Endometrial microvascular endothelial cells (primary cell): ENCODE measurements around the gene PLPPR2. TPM values are rescaled to one million over a fixed set of nuclear protein-coding genes. Genes with fewer than 3 reads are reported as not detected.
"Not testable (repeated sequence)": the region's sequence is repeated elsewhere in the genome, so short reads cannot be mapped to it uniquely, and the experiment has no call there.

Source experiments
- in situ Hi-C: cut with HindIII; loops from 2 replicates; pipeline ENCODE4 v1.10.0; 2017; ENCODE audit warnings: low sequenced_read_pairs, low pct_unique_long_range_greater_than_20kb; ENCODE audit errors: inconsistent ontology term
- total RNA-seq: library from RNA; depleted of rRNA; stranded (reverse); fragments of >200 nt; gene quantifications from one replicate; pipeline ENCODE4 v1.2.3, GENCODE V29; 2015; ENCODE audit errors: inconsistent ontology term

Gene PLPPR2
- 17.7 TPM for total RNA-seq

DNA sequence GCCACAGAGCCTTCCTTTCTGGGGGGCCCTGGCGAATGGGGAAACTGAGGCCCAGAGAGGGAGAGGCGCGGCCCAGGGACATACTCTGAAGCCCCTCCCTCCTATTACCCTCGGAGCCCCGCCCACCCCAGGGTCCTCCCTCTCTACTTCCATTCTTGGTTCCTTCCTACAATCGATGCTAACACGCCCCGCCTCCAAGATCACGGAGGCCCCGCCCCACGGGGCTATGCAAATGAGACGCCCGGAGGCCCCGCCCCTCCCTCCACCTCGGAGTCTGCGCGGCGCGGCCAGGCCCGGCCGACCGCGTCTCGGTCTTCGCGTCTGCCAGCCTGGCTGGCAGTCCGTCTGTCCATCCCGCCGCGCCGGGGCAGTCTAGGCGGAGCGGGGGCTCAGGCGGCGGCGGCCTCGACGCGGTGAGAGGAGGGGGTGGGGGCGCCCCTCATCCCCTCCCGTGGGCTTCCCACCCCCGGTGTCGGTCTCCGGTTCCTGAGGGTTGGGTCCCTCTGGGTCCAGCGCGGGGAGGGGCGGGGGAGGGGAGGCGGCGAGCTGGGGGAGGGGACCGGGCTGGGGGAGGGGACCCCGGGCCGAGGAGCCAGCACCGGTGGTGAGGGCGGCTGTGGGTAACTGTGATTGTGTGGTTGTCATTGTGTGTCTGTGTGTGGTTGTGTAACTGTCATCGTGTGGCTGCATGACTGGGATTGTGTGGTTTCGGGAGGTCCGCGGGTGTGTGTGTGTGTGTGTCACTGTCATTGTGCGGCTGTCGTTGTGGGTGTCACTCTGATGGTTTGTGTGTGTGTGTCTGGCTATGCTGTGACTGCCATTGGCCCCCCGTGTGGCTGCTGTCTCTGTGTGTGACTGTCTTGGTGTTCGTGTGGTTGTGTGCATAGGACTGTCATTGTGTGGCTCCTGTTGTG is at the start of gene PLPPR2:
Gene PLPPR2 (plus strand): TSS at position 273 of the 914 bp plus-strand sequence. CDS start 2,242 bp downstream, outside the sequence.
- in situ Hi-C loops, result no loop called here

DNA sequence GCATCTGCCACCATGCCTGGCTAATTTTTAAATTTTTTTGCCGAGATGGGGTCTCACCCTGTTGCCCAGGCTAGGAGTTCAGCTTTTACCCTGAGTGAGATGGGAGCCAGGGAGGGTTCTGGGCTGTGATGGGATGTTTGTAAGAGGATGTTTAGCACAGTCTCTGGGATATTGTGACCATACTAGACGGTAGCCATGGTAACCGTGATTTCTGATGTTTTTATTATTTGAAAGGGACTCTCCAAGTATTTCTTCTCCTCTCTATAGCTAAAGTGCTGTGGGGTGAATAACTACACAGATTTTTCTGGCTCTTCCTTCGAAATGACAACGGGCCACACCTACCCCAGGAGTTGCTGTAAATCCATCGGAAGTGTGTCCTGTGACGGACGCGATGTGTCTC is 48.9 kb upstream of the PLPPR2 start:
- in situ Hi-C loops, result no loop called here

DNA sequence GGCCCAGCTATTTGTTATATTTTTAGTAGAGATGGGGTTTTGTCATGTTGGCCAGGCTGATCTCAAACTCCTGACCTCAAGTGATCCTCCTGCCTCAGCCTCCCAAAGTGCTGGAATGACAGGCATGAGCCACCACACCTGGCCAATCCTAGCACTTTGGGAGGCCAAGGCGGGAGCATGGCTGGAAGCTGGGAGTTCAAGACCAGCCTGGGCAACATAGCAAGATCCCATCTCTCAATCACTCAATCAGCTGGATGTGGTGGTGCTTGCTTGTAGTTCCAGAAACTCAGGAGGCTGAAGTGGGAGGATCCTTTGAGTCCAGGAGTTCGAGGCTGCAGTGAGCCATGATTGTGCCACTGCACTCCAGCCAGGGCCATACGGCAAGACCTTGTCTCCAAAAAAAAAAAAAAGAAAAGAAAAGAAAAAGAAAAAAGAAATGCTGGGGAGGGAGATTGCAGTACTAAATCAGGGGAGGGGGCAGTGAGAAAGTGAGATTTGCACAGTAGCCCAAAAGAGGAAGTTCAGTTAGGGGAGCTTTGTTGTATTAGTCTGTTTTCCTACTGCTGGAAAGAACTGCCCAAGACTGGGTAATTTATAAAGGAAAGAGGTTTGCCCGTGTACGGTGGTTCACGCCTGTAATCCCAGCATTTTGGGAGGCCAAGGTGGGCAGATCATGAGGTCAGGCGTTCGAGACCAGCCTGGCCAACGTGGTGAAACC is 34.8 kb upstream of the PLPPR2 start:
- in situ Hi-C loops, result not testable (repeated sequence)

DNA sequence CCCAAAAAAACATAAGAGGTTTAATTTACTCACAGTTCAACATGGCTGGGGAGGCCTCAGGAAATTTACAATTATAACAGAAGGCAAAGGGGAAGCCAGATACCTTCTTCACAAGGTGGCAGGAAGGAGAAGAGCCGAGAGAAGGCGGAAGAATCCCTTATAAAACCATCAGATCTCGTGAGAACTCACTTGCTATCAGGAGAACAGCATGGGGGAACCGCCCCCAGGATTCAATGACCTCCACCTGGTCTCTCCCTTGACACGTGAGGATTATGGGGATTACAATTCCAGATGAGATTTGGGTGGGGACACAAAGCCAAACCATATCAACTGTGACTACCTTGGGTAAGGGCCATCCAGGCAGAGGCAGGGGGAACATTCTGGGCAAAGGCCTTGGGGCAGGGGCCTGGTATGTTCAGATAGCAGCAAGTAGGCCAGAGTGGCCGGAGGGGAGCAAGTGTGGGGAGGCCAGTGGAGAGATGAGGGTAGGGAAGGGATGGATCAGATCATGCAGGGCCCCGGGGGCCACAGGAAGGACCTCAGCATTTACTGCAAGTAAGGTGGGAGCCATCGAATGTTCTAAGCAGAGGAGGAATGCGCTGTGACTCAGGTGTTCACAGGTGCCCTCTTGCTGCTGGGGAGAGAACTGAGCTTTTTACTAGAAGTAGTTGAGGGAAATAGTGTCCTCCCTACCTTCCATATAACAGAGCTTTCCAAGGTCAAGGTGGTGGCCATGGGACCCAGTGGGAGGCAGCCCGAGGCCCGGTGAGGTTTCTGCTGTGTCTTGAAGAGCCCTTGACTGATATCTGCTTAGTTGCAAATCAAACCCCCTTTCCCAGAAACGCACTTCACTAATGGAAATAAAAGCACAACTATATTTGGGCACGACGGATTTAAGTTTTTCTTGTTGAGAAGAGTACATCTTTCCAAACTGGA is 33.8 kb upstream of the PLPPR2 start:
- in situ Hi-C loops, result no loop called here

GRCh38 chr19:11322269-11323024 is 32.8 kb upstream of the PLPPR2 start:
- in situ Hi-C loops, result no loop called here

DNA sequence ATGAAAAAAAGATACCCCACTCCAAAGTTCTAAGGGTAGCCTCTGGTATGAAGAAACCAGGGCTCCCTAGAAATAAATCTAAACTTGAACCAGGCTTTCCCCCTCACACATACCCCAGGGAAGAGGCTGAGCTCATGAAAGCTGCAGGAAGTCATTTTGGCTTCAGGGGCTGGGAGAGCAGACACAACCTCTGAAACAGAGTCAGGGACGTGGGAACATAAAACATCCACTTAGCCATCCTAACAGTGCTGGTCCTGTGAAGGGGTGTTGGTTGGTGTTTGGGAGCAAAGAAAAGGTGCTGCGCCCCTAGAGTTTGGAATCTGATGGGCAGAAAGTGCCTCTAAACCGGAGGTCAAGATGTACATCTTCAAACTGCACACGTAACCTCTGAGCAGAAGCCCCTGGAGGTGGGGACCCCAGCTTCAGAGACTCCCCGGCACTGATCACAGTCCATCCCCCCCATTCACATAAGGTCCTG is 31.6 kb upstream of the PLPPR2 start:
- in situ Hi-C loops, result no loop called here

DNA sequence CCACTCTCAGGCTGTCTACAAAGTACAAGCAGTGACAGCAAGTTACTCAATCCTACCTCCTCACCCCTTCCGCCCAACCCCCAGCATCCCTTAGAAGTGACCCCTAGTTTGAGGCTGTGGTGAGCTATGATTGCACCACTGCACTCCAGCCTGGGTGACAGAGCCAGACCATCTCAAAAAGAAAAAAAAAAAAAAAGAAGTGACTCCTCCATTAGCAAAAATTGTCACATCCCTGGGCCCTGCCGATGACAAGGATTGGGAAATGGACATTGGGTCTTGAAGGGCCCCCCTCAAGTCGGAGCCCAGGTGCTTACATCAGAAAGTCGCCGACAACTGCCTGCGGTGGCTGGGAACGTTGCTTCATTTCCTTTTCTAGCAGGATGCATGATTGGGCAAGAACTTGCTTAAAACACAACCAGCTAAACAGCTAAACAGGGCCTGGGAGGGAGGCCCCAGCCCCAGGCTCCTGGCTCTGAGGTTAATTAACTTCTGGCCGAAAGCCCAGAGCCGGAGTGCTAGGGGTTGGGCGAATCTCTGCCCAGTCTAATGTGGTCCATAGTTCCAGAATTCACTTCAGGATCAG is 31.1 kb upstream of the PLPPR2 start:
- in situ Hi-C loops, result no loop called here

- in situ Hi-C loops, result no loop called here
Measured at GRCh38 chr19:11324748-11325389, 30.4 kb upstream of the PLPPR2 start.

DNA sequence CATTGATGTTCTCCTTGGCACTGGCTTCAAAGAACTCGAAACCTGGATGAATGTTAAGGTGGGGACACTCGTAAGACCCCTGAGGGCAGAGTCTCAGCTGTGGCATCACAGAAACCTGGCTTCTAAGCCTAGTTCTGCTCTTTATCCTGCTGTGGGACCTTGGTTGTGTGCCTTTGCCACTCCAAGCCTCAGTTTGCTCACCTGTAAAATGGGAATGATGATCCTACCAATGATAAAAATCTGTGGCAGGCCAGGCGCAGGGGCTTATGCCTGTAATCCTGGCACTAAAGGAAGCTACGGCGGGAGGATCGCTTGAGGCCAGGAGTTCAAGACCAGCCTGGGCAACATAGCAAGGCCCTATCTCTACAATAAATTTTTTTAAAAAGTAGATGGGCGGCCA is 29.7 kb upstream of the PLPPR2 start:
- in situ Hi-C loops, result no loop called here

GRCh38 chr19:11330127-11330526 is 25.1 kb upstream of the PLPPR2 start:
- in situ Hi-C loops, result no loop called here

- in situ Hi-C loops, result no loop called here
Measured at GRCh38 chr19:11331502-11331901, 23.7 kb upstream of the PLPPR2 start.

DNA sequence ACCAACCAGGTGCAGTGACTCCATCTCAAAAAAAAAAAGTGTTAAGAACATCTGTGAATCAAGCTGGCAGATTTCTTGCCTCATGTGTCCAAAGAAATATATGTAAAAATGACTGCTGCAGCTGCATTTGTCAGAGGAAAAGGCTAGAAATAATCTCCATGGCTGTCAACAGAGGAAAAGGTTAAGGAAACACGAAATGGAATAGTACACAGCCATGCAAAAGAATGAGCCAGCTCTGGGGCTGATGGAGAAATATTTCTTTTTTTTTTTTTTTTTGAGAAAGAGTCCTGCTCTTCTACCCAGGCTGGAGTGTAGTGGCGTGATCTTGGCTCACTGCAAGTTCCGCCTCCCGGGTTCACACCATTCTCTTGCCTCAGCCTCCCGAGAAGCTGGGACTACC is 22.4 kb upstream of the PLPPR2 start:
- in situ Hi-C loops, result no loop called here

GRCh38 chr19:11333838-11334237 is 21.4 kb upstream of the PLPPR2 start:
- in situ Hi-C loops, result not testable (repeated sequence)

GRCh38 chr19:11335449-11336146 is 19.6 kb upstream of the PLPPR2 start:
- in situ Hi-C loops, result no loop called here

GRCh38 chr19:11337080-11337479 is 18.2 kb upstream of the PLPPR2 start:
- in situ Hi-C loops, result no loop called here

GRCh38 chr19:11338121-11338520 is 17.1 kb upstream of the PLPPR2 start:
- in situ Hi-C loops, result no loop called here
